ENCODE data around the gene SLC6A1.

SLC6A1 gene

GRCh38 chr3:11050666-11051323 is 58.2 kb downstream of the SLC6A1 start:
- peaks cover 10% of the 10 kb centered on the region for H3K27me3 ChIP-seq (ENCODE audit: insufficient read depth, poor library complexity, severe bottlenecking)
- no peak for DNase-seq (ENCODE audit: low read depth in 1 of 2, low spot score in 1 of 2)
- H3K4me3 ChIP-seq (replicated peaks; ENCODE audit: insufficient read depth, low read length): no peak overlapping the region
- H3K27ac ChIP-seq (replicated peaks): no peak overlapping the region
- TF ChIP-seq GABPA (IDR thresholded peaks at IDR 0.05; ENCODE audit: low read depth): no peak
- TF ChIP-seq POLR2AphosphoS5 (IDR thresholded peaks at IDR 0.05; ENCODE audit: low read depth): no peak
- TF ChIP-seq, protein P1, sequence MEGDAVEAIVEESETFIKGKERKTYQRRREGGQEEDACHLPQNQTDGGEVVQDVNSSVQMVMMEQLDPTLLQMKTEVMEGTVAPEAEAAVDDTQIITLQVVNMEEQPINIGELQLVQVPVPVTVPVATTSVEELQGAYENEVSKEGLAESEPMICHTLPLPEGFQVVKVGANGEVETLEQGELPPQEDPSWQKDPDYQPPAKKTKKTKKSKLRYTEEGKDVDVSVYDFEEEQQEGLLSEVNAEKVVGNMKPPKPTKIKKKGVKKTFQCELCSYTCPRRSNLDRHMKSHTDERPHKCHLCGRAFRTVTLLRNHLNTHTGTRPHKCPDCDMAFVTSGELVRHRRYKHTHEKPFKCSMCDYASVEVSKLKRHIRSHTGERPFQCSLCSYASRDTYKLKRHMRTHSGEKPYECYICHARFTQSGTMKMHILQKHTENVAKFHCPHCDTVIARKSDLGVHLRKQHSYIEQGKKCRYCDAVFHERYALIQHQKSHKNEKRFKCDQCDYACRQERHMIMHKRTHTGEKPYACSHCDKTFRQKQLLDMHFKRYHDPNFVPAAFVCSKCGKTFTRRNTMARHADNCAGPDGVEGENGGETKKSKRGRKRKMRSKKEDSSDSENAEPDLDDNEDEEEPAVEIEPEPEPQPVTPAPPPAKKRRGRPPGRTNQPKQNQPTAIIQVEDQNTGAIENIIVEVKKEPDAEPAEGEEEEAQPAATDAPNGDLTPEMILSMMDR (IDR thresholded peaks at IDR 0.05; ENCODE audit: insufficient read depth, low read length): no peak
- no peak for TF ChIP-seq SPI1 (IDR thresholded peaks at IDR 0.05; ENCODE audit: borderline replicate concordance, low read depth)
- TF ChIP-seq, protein P2, sequence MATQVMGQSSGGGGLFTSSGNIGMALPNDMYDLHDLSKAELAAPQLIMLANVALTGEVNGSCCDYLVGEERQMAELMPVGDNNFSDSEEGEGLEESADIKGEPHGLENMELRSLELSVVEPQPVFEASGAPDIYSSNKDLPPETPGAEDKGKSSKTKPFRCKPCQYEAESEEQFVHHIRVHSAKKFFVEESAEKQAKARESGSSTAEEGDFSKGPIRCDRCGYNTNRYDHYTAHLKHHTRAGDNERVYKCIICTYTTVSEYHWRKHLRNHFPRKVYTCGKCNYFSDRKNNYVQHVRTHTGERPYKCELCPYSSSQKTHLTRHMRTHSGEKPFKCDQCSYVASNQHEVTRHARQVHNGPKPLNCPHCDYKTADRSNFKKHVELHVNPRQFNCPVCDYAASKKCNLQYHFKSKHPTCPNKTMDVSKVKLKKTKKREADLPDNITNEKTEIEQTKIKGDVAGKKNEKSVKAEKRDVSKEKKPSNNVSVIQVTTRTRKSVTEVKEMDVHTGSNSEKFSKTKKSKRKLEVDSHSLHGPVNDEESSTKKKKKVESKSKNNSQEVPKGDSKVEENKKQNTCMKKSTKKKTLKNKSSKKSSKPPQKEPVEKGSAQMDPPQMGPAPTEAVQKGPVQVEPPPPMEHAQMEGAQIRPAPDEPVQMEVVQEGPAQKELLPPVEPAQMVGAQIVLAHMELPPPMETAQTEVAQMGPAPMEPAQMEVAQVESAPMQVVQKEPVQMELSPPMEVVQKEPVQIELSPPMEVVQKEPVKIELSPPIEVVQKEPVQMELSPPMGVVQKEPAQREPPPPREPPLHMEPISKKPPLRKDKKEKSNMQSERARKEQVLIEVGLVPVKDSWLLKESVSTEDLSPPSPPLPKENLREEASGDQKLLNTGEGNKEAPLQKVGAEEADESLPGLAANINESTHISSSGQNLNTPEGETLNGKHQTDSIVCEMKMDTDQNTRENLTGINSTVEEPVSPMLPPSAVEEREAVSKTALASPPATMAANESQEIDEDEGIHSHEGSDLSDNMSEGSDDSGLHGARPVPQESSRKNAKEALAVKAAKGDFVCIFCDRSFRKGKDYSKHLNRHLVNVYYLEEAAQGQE (IDR thresholded peaks at IDR 0.05; ENCODE audit: insufficient replicate concordance, low read depth): no peak

DNA sequence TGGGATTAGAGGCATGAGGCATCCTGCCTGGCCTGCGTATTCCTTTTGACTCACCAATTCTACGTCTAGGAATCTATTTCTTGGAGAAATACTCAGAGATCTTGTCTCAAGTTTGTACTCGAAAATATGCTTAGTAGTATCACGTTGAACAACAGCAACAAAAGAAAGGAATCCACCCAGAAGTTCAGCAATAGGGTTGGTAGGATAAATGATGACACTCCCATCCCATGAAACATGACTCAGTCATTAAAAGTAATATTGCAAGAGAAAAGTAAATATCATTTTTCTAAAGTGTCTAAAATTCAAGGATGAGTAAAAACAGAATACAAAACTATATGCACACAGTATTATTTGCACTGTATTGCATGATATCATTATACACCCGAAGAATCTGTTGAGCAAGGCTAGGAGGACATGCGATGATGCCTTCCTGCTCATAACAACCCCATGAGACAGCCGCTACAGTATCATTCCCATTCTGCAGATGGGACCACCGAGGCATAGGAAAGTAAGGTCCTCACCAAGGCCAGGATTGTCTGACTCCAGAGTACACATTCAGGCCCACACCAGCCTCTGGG is 61.5 kb downstream of the SLC6A1 start:
- H3K27ac ChIP-seq (replicated peaks): no peak overlapping the region
- DNase-seq (ENCODE audit: low read depth in 1 of 2, low spot score in 1 of 2): no peak
- no peak overlapping the region for H3K4me3 ChIP-seq (replicated peaks; ENCODE audit: insufficient read depth, low read length)
- TF ChIP-seq, protein P2 (IDR thresholded peaks at IDR 0.05; ENCODE audit: insufficient replicate concordance, low read depth): no peak
- no peak for TF ChIP-seq POLR2AphosphoS5 (IDR thresholded peaks at IDR 0.05; ENCODE audit: low read depth)
- no peak for TF ChIP-seq SPI1 (IDR thresholded peaks at IDR 0.05; ENCODE audit: borderline replicate concordance, low read depth)
- TF ChIP-seq, protein P1 (IDR thresholded peaks at IDR 0.05; ENCODE audit: insufficient read depth, low read length): no peak
- no peak for TF ChIP-seq GABPA (IDR thresholded peaks at IDR 0.05; ENCODE audit: low read depth)
- peaks cover 10% of the 10 kb centered on the region for H3K27me3 ChIP-seq (ENCODE audit: insufficient read depth, poor library complexity, severe bottlenecking)

GRCh38 chr3:11054739-11055438 is 62.3 kb downstream of the SLC6A1 start:
- Histone ChIP-seq H3K27me3 (ENCODE audit: insufficient read depth, poor library complexity, severe bottlenecking) (peaks cover 5% of the 10 kb centered on the region), H3K27ac (replicated peaks) (no peak overlapping the region), H3K4me3 (replicated peaks; ENCODE audit: insufficient read depth, low read length) (no peak overlapping the region)
- no peak for TF ChIP-seq POLR2AphosphoS5 (IDR thresholded peaks at IDR 0.05; ENCODE audit: low read depth)
- TF ChIP-seq, protein P1 (IDR thresholded peaks at IDR 0.05; ENCODE audit: insufficient read depth, low read length): no peak
- no peak for TF ChIP-seq SPI1 (IDR thresholded peaks at IDR 0.05; ENCODE audit: borderline replicate concordance, low read depth)
- TF ChIP-seq, protein P2 (IDR thresholded peaks at IDR 0.05; ENCODE audit: insufficient replicate concordance, low read depth): no peak
- TF ChIP-seq GABPA (IDR thresholded peaks at IDR 0.05; ENCODE audit: low read depth): no peak
- no peak for DNase-seq (ENCODE audit: low read depth in 1 of 2, low spot score in 1 of 2)

Data from HL-60 (cell line).